HEK293 (cell line): ENCODE results near the gene PRIMPOL.

Experiments used
- CTCF ChIA-PET: fragments of 350-600 bp; formaldehyde crosslinking; extraction: SDS; loops from one replicate; lab custom pipeline; 2021; ENCODE audit warnings: antibody characterized with exemption; lab: Yijun Ruan, JAX
- POLR2A ChIA-PET: fragments of 300-600 bp; formaldehyde crosslinking; extraction: SDS; loops from one replicate; lab custom pipeline; 2020; ENCODE audit warnings: antibody characterized with exemption, inconsistent platforms; lab: Yijun Ruan, JAX
- H3K27ac ChIP-seq: fragments of 200-500 bp; sonication (Bioruptor generic); 2 replicates; pipeline ENCODE4 v1.5.1; 2014; ENCODE audit warnings: low read depth, low read length, control low read depth, inconsistent platforms; ENCODE audit errors: extremely low read depth
- H3K36me3 ChIP-seq, 2 experiments: fragments of 200-500 bp in 1 of 2; sonication (Bioruptor generic) in 1 of 2; 1 replicate in 1 of 2; 2 replicates in 1 of 2; pipeline ENCODE4 v1.5.1; 2014 to 2017; ENCODE audit warnings: inconsistent platforms in 2 of 2, low read length in 2 of 2; ENCODE audit not compliant: control insufficient read depth in 2 of 2, insufficient read depth in 1 of 2
- H3K4me1 ChIP-seq: fragments of 200-500 bp; sonication (Bioruptor generic); 2 replicates; pipeline ENCODE4 v1.5.1; 2014; ENCODE audit warnings: mild to moderate bottlenecking, low read length, inconsistent platforms; ENCODE audit not compliant: control insufficient read depth, insufficient read depth
- H3K4me3 ChIP-seq: 2 replicates; pipeline ENCODE4 v1.5.1; 2011; ENCODE audit warnings: low read depth, mild to moderate bottlenecking, control low read depth, low read length, moderate library complexity
- H3K9me3 ChIP-seq: fragments of 200-500 bp; sonication (Bioruptor generic); 2 replicates; pipeline ENCODE4 v1.5.1; 2014; ENCODE audit warnings: low read depth, low read length, inconsistent platforms; ENCODE audit not compliant: control insufficient read depth, insufficient read depth
- FEZF1 ChIP-seq: fragments of 450-650 bp; formaldehyde crosslinking; IDR thresholded peaks from 2 replicates; pipeline ENCODE4 v1.5.1; 2016; ENCODE audit warnings: missing biosample characterization, missing genetic modification characterization
- SCRT2 ChIP-seq: fragments of 450-650 bp; formaldehyde crosslinking; IDR thresholded peaks from 2 replicates; pipeline ENCODE4 v1.5.1; 2016; ENCODE audit warnings: missing biosample characterization, missing genetic modification characterization
- TRIM28 ChIP-seq: IDR thresholded peaks from 2 replicates; pipeline ENCODE4 v1.6.1; 2011; ENCODE audit warnings: low read length, control low read depth, borderline replicate concordance
- ZBTB1 ChIP-seq: fragments of 450-650 bp; formaldehyde crosslinking; IDR thresholded peaks from 2 replicates; pipeline ENCODE4 v1.5.1; 2016; ENCODE audit warnings: missing biosample characterization, missing genetic modification characterization
- ZBTB17 ChIP-seq: fragments of 450-650 bp; formaldehyde crosslinking; IDR thresholded peaks from 2 replicates; pipeline ENCODE4 v1.5.1; 2016; ENCODE audit warnings: missing biosample characterization, missing genetic modification characterization
- ZBTB44 ChIP-seq: fragments of 450-650 bp; IDR thresholded peaks from 2 replicates; pipeline ENCODE4 v1.5.1; 2018; ENCODE audit warnings: missing biosample characterization, mild to moderate bottlenecking, missing genetic modification characterization
- ZIC2 ChIP-seq: fragments of 450-650 bp; formaldehyde crosslinking; IDR thresholded peaks from 2 replicates; pipeline ENCODE4 v1.5.1; 2016; ENCODE audit warnings: missing biosample characterization, missing genetic modification characterization
- ZNF132 ChIP-seq: fragments of 450-650 bp; formaldehyde crosslinking; IDR thresholded peaks from 2 replicates; pipeline ENCODE4 v1.5.1; 2017; ENCODE audit warnings: missing biosample characterization, missing genetic modification characterization, borderline replicate concordance
- ZNF175 ChIP-seq: fragments of 450-650 bp; formaldehyde crosslinking; IDR thresholded peaks from 2 replicates; pipeline ENCODE4 v1.5.1; 2016; ENCODE audit warnings: missing biosample characterization, missing genetic modification characterization
- ZNF19 ChIP-seq: fragments of 450-650 bp; formaldehyde crosslinking; IDR thresholded peaks from 2 replicates; pipeline ENCODE4; 2016; ENCODE audit warnings: missing biosample characterization, missing genetic modification characterization, low read depth
- ZNF2 ChIP-seq: fragments of 450-650 bp; formaldehyde crosslinking; IDR thresholded peaks from 2 replicates; pipeline ENCODE4 v1.5.1; 2016; ENCODE audit warnings: missing biosample characterization, missing genetic modification characterization
- ZNF433 ChIP-seq: fragments of 450-650 bp; formaldehyde crosslinking; IDR thresholded peaks from 2 replicates; pipeline ENCODE4 v1.5.1; 2016; ENCODE audit warnings: missing biosample characterization, missing genetic modification characterization, low read depth
- ZNF513 ChIP-seq: fragments of 450-650 bp; IDR thresholded peaks from 2 replicates; pipeline ENCODE4 v1.5.1; 2018; ENCODE audit warnings: missing biosample characterization, missing genetic modification characterization
- ZNF530 ChIP-seq: fragments of 450-650 bp; formaldehyde crosslinking; IDR thresholded peaks from 2 replicates; pipeline ENCODE4 v1.5.1; 2016; ENCODE audit warnings: low read depth, missing biosample characterization, missing genetic modification characterization
- ZNF544 ChIP-seq: fragments of 450-650 bp; formaldehyde crosslinking; IDR thresholded peaks from 2 replicates; pipeline ENCODE4 v1.5.0; 2017; ENCODE audit warnings: missing biosample characterization, missing genetic modification characterization
- ZNF585B ChIP-seq: fragments of 450-650 bp; formaldehyde crosslinking; IDR thresholded peaks from 2 replicates; pipeline ENCODE4 v1.5.1; 2016; ENCODE audit warnings: missing biosample characterization, missing genetic modification characterization
- ZNF660 ChIP-seq: fragments of 450-650 bp; IDR thresholded peaks from 2 replicates; pipeline ENCODE4 v1.5.1; 2018; ENCODE audit warnings: missing biosample characterization, mild to moderate bottlenecking, missing genetic modification characterization
- ZNF747 ChIP-seq: fragments of 450-650 bp; formaldehyde crosslinking; IDR thresholded peaks from 2 replicates; pipeline ENCODE4 v1.5.1; 2016; ENCODE audit warnings: missing biosample characterization, missing genetic modification characterization
- ZNF837 ChIP-seq: fragments of 450-650 bp; formaldehyde crosslinking; IDR thresholded peaks from 2 replicates; pipeline ENCODE4 v1.5.1; 2016; ENCODE audit warnings: missing biosample characterization, missing genetic modification characterization
- ZSCAN16 ChIP-seq: fragments of 450-650 bp; formaldehyde crosslinking; IDR thresholded peaks from 2 replicates; pipeline ENCODE4 v1.5.1; 2016; ENCODE audit warnings: missing biosample characterization, missing genetic modification characterization
- ZSCAN5A ChIP-seq: fragments of 450-650 bp; formaldehyde crosslinking; IDR thresholded peaks from 2 replicates; pipeline ENCODE4 v1.5.1; 2016; ENCODE audit warnings: missing biosample characterization, missing genetic modification characterization
- TF ChIP-seq, protein P1 (sequence below): fragments of 450-650 bp; formaldehyde crosslinking; IDR thresholded peaks from 2 replicates; pipeline ENCODE4; 2016; ENCODE audit warnings: missing biosample characterization, missing genetic modification characterization
- TF ChIP-seq, protein P2 (sequence below): fragments of 450-650 bp; formaldehyde crosslinking; IDR thresholded peaks from 2 replicates; pipeline ENCODE4 v1.5.1; 2016; ENCODE audit warnings: missing biosample characterization, missing genetic modification characterization
- TF ChIP-seq, protein P3 (sequence below): fragments of 450-650 bp; formaldehyde crosslinking; IDR thresholded peaks from 2 replicates; pipeline ENCODE4 v1.5.1; 2016; ENCODE audit warnings: missing biosample characterization, missing genetic modification characterization

Gene PRIMPOL

DNA sequence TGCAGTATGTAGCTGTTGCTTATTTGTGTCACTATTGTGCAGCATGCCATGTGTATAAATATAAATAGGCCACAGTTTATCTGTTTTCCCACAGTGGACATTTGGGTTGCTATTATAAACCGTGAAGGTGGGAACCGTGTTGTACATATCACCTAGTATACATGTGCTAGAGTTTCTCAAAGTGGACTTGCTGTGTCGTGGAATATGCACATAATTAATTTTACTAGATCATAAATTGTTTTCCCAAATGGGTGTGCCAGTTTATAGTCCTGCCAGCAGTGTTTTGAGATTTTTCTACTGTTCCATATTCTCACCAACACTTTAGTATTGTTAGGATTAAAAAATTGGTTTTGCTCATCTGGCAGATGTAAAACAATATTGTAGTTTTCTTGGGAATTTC lies 38.5 kb downstream of the PRIMPOL start:
- ChIA-PET CTCF (no interaction called here), POLR2A (no interaction called here)
- no peak for TF ChIP-seq FEZF1 (tag by site-specific recombination)
- no peak for TF ChIP-seq ZNF530 (tag by site-specific recombination)
- TF ChIP-seq, protein P1, sequence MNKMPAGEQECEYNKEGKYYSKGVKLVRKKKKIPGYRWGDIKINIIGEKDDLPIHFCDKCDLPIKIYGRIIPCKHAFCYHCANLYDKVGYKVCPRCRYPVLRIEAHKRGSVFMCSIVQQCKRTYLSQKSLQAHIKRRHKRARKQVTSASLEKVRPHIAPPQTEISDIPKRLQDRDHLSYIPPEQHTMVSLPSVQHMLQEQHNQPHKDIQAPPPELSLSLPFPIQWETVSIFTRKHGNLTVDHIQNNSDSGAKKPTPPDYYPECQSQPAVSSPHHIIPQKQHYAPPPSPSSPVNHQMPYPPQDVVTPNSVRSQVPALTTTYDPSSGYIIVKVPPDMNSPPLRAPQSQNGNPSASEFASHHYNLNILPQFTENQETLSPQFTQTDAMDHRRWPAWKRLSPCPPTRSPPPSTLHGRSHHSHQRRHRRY (tag by site-specific recombination) = no peak
- TF ChIP-seq ZSCAN16 (tag by site-specific recombination) = no peak
- TF ChIP-seq ZNF175 (tag by site-specific recombination) = no peak
- TF ChIP-seq ZNF19 (tag by site-specific recombination) = no peak
- no peak for TF ChIP-seq ZNF513
- no peak for TF ChIP-seq ZNF2 (tag by site-specific recombination)
- TF ChIP-seq ZNF837 = no peak
- TF ChIP-seq, protein P2, sequence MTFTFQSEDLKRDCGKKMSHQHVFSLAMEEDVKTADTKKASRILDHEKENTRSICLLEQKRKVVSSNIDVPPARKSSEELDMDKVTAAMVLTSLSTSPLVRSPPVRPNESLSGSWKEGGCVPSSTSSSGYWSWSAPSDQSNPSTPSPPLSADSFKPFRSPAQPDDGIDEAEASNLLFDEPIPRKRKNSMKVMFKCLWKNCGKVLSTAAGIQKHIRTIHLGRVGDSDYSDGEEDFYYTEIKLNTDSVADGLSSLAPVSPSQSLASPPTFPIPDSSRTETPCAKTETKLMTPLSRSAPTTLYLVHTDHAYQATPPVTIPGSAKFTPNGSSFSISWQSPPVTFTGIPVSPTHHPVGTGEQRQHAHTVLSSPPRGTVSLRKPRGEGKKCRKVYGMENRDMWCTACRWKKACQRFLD (tag by site-specific recombination) = no peak
- TF ChIP-seq ZNF433 (tag by site-specific recombination) = no peak
- no peak for TF ChIP-seq TRIM28
- TF ChIP-seq ZNF132 (tag by site-specific recombination) = no peak
- TF ChIP-seq, protein P3, sequence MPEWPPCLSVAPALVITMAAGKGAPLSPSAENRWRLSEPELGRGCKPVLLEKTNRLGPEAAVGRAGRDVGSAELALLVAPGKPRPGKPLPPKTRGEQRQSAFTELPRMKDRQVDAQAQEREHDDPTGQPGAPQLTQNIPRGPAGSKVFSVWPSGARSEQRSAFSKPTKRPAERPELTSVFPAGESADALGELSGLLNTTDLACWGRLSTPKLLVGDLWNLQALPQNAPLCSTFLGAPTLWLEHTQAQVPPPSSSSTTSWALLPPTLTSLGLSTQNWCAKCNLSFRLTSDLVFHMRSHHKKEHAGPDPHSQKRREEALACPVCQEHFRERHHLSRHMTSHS (tag by site-specific recombination) = no peak
- TF ChIP-seq ZNF544 = no peak
- no peak for TF ChIP-seq ZNF747
- H3K4me1 ChIP-seq = no peaks in the 10 kb centered on the region
- peaks cover 0 to 22% of the 10 kb centered on the region in 2 experiments for H3K36me3 ChIP-seq
- no peak overlapping the region for H3K27ac ChIP-seq
- no peak overlapping the region for H3K4me3 ChIP-seq
- no peaks in the 10 kb centered on the region for H3K9me3 ChIP-seq

DNA sequence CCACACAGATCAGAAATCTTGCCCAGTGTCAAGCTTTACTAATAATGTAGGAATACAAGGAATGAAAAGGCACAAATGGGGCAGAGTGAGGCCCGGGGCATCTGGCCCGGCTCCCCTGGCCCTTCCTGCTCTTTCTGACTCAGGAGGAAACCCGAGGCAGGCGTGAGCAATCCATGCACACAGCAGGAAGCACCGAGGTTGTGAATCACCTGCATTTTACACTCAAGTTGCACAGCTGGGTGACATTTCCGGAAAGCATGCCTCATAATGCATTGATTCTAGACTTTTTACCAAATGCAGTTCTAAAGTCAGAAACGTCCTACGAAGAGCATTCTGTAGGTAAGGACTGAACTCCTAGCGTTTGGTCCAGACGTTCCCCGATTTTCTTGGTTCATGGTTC lies 38.9 kb downstream of the PRIMPOL start:
- H3K9me3 ChIP-seq = no peaks in the 10 kb centered on the region
- CTCF ChIA-PET = no interaction called here
- H3K36me3 ChIP-seq = peaks cover 0 to 26% of the 10 kb centered on the region in 2 experiments
- POLR2A ChIA-PET = no interaction called here
- no peaks in the 10 kb centered on the region for H3K4me1 ChIP-seq
- no peak overlapping the region for H3K27ac ChIP-seq
- TF ChIP-seq ZBTB1 (tag by site-specific recombination) (no peak), ZNF660 (tag by site-specific recombination) (0 out of 2 replicates have a peak, but pooled peaks have one; percentile 34), ZNF585B (tag by site-specific recombination) (no peak), ZSCAN5A (tag by site-specific recombination) (no peak), ZBTB44 (tag by site-specific recombination) (peak; percentile 77), ZIC2 (tag by site-specific recombination) (peak; percentile 50), ZBTB17 (tag by site-specific recombination) (peak; percentile 63), SCRT2 (tag by site-specific recombination) (no peak)
- no peak overlapping the region for H3K4me3 ChIP-seq
